Measurements from ENCODE around the gene ATP5MK. TPM values are rescaled to one million over a fixed set of nuclear protein-coding genes. Genes with fewer than 3 reads are reported as not detected.
A peak's percentile ranks its signal among the peaks of the same experiment; 100 is the strongest.
"Not testable (repeated sequence)": the region's sequence is repeated elsewhere in the genome, so short reads cannot be mapped to it uniquely, and the experiment has no call there.

Gene ATP5MK, protein sequence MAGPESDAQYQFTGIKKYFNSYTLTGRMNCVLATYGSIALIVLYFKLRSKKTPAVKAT
- 285 and 369 TPM in 2 replicates for total RNA-seq (2014; rRNA removed; shearing (Covaris generic))
- 577 and 739 TPM in 2 replicates for polyA plus RNA-seq (2015; cell fraction: cytosol; rRNA removed)
- polyA plus RNA-seq (2015; cell fraction: nucleus; rRNA removed) = 165 and 221 TPM in 2 replicates

DNA sequence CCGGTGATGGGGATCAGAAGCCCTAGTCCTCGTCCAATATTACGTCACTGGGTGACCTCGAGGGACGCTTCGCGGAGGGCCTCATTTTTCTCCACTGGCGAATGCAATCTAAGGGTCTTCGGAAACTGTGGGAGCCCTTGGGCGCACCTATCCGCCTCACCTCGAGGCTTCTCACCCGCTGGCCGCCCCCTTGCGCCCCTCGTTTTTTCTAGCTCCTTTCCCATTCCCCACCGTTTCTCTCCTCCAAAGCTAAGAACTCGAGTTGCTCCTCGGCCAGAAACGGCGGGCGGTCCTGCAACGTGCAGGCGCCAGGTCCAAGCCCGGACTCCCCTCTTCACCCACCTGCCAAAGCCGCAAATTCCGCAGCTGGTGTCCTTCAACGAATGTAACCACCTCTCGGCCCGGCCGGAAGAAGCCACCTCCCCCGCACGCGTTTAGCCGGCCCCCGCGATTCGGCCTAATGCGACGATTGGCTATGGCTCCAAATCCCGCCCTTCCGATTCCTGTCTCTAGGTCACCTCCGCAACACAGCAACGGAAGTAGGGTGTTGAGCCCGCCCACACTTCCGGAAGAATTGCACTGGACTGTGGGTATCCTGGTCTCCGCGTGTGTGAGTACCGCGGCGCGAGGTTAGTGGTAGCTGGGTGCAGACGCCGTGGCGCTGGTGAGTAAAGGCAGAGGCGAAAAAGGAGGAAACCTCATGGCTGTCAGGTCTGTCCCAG lies at the start of gene ATP5MK, which contains the start of gene PDCD11:
Gene ATP5MK, minus strand, starts transcription at position 409 of the 722 bp plus-strand sequence. CDS start 4,018 bp downstream, outside the sequence.
Gene PDCD11, plus strand, starts transcription at position 560 of the 722 bp plus-strand sequence. CDS start 1,801 bp downstream, outside the sequence.
- DNase-seq (ENCODE audit: low read depth) = peak; percentile 99

GRCh38 chr10:103445366-103445765 lies 49.1 kb upstream of the ATP5MK start:
- DNase-seq (ENCODE audit: low read depth) = no peak

GRCh38 chr10:103444478-103444877 lies 48.2 kb upstream of the ATP5MK start:
- DNase-seq (ENCODE audit: low read depth) = no peak

DNA sequence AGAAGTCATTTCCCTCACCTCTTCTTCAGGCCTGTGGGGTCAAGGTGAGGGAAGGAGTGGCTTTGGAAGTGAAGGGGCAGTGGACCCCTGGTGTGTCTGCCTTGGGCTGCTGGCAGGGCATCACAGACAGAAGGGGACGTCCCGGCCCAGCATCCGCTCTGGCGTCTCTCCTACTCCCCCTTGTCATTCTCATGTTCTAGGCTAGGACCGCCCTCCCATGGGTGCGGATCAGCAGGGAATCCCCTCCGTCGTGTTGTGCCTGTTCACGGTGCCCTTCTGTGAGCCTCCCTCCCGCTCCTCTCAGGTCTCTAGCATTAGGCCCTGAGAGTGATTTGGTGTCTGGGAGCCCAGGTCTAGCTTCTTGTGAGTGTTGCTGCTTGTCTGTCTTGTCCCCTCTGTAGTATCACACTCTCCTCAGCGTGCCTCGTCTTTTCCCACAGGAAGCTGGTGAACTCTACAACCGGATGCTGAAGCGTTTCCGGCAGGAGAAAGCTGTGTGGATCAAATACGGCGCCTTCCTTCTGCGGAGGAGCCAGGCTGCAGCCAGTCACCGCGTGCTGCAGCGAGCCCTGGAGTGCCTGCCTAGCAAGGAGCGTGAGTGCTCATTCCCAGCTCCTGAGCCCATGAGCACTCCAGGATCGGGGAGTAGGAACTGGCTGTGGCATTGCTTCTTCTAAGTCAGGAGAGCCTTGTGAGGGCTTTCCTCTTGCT lies 47.4 kb upstream of the ATP5MK start:
- DNase-seq (ENCODE audit: low read depth) = no peak

- peak; percentile 48 for DNase-seq (ENCODE audit: low read depth)
These were observed 45.8 kb upstream of the ATP5MK start for GRCh38 chr10:103442031-103442461.

DNA sequence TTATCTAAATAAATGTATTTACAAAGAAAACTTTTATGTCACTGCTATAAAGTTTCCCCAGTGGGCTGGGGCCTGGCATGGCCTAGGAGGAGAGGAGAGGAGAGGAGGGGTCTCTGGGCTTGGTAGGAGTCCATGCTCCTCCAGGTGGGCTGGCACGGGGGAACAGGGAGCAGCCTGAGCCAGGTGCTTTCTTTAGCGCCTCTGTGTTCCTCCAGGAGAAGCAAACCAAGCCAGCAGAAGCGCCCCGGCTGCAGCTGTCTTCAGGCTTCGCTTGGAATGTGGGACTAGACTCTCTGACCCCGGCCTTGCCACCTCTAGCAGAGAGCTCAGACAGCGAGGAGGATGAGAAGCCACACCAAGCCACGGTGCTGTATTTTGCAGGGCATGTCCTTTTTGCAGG lies 45.3 kb upstream of the ATP5MK start:
- DNase-seq (ENCODE audit: low read depth) = no peak

- DNase-seq (ENCODE audit: low read depth) = no peak
These were observed 44.9 kb upstream of the ATP5MK start for GRCh38 chr10:103441206-103441605.

DNA sequence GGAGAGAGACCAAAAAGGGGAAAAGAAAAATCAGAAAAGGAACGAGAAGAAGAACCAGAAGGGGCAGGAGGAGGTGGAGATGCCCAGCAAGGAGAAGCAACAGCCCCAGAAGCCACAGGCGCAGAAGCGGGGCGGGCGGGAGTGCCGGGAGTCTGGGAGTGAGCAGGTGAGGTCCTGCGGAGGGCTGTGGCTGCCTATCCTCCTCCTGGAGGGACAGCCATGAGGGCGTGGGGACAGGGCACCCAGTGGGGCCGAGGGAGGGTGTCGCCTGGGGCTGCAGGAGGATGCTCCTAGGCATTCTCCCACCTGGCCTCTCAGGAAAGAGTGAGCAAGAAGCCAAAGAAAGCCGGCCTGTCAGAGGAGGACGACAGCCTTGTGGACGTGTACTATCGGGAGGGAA lies 44.1 kb upstream of the ATP5MK start:
- DNase-seq (ENCODE audit: low read depth) = no peak

- no peak for DNase-seq (ENCODE audit: low read depth)
These were observed 43.5 kb upstream of the ATP5MK start for GRCh38 chr10:103439776-103440175.

DNA sequence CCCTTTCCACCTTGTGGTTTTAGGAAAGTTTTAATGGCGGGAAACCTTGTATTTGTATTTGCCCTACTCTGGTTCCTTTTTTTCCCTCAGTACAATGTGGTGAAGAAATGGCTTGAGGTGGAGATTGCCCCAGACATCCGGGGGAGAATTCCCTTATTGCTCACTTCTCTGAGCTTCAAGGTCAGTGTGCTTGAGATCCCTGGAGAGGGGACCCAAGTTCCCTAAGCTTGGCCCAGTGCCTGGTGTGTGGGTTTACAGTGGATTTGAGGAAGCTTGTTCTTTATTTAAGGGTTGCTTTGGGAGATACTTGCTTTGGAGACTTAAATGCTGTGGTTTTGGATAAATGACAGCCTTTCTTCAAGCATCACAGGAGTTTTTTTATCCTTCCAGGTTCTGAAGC lies 37.6 kb upstream of the ATP5MK start:
- no peak for DNase-seq (ENCODE audit: low read depth)

- no peak for DNase-seq (ENCODE audit: low read depth)
These were observed 35.6 kb upstream of the ATP5MK start for GRCh38 chr10:103431902-103432301.

- no peak for DNase-seq (ENCODE audit: low read depth)
These were observed 33.4 kb upstream of the ATP5MK start for GRCh38 chr10:103429647-103430046.

- DNase-seq (ENCODE audit: low read depth) = no peak
These were observed 32.8 kb upstream of the ATP5MK start for GRCh38 chr10:103428989-103429643.

- no peak for DNase-seq (ENCODE audit: low read depth)
These were observed 31.6 kb upstream of the ATP5MK start for GRCh38 chr10:103427866-103428265.

DNA sequence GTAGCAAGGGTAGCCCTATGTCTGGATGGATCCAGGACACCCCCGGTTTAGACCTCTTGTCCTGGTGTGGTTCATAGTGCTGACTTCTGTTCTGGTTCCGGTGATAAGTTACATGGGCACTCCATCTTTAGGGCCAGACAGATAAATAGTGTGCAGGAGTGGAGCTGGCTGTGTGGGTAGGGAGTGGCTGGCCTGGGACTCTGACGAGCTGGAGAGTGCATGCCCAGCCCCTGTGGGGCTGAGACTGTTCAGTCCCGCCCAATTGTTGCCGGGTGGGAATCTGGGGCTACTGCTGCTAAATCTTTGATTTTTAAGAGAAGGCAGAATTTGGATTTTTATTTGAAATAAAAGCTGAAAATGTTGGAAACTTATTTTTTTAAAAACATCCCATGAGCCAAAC lies 27.5 kb upstream of the ATP5MK start:
- no peak for DNase-seq (ENCODE audit: low read depth)

DNA sequence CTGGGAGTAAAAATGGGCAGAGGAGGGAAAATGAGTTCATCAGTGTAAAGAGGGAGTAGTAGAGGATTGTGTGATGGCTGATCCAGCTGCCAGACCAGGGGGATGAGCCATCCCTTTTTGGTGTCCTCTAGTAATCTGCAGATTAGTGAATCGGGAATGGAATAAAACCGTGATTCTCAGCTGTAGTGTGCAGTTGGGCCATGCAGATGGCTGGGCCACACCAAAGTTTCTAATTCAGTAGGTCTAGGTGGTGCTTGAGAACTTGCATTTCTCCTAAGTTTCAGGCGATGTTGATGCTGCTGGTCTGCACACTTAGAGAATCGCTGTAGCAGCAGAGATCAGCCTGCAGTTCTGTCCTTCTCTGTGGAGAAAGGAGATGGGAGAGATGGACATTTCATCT lies 22.8 kb upstream of the ATP5MK start:
- no peak for DNase-seq (ENCODE audit: low read depth)

GRCh38 chr10:103417601-103418000 lies 21.3 kb upstream of the ATP5MK start:
- DNase-seq (ENCODE audit: low read depth) = no peak

DNA sequence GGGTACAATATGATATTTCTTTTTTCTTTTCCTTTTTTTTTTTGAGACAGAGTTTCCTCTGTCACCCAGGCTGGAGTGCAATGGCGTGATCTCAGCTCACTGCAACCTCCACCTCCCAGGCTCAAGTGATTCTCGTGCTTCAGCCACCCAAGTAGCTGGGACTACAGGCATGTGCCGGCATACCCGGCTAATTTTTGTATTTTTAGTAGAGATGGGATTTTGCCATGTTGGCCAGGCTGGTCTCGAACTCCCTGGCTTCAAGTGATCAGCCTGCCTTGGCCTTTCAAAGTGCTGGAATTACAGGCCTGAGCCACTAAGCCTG lies 20.8 kb upstream of the ATP5MK start:
- not testable (repeated sequence) for DNase-seq (ENCODE audit: low read depth)

GRCh38 chr10:103416436-103417147 lies 20.3 kb upstream of the ATP5MK start:
- DNase-seq (ENCODE audit: low read depth) = peak; percentile 20

- DNase-seq (ENCODE audit: low read depth) = no peak
These were observed 19.3 kb upstream of the ATP5MK start for GRCh38 chr10:103415581-103415980.

- no peak for DNase-seq (ENCODE audit: low read depth)
These were observed 17.3 kb upstream of the ATP5MK start for GRCh38 chr10:103413564-103413963.

All from HT1080 (cell line).